Heart right ventricle (tissue), 16 donors: ENCODE data around the gene SPEG. TPM values are rescaled to one million over a fixed set of nuclear protein-coding genes. Genes with fewer than 3 reads are reported as not detected.

Source experiments
- ATAC-seq, 8 donors: fragments of 200-7000 bp; cut with Tn5 transposase; one replicate each; pipeline ENCODE4 v1.9.1; 2020; ENCODE audit warnings: mild to moderate bottlenecking in 8 of 8, moderate library complexity in 8 of 8, moderate number of reproducible peaks in 1 of 8
- DNase-seq, 2 donors: peaks; one replicate each; pipeline ENCODE4 v3.0.0-alpha.2; 2020
- H3K27ac ChIP-seq, 10 donors: fragments of 200-600 bp; sonication (generic) in 2 of 10; one replicate each; pipeline versions ENCODE4 v1.5.0 to v1.8.0; 2020 to 2022; ENCODE audit warnings: mild to moderate bottlenecking in 3 of 10
- H3K27me3 ChIP-seq, 7 donors: fragments of 200-600 bp; one replicate each; pipeline ENCODE4 v1.8.0; 2021 to 2022; ENCODE audit warnings: mild to moderate bottlenecking in 2 of 7
- H3K36me3 ChIP-seq, 9 donors: fragments of 200-600 bp; sonication (generic) in 1 of 9; one replicate each; pipeline versions ENCODE4 v1.5.0 to v1.8.0; 2020 to 2022; ENCODE audit warnings: mild to moderate bottlenecking in 2 of 9
- H3K4me1 ChIP-seq, 9 donors: fragments of 200-600 bp; sonication (generic) in 1 of 9; one replicate each; pipeline versions ENCODE4 v1.5.0 to v1.8.0; 2020 to 2022; ENCODE audit warnings: mild to moderate bottlenecking in 4 of 9
- H3K4me3 ChIP-seq, 10 donors: fragments of 200-600 bp; sonication (generic) in 2 of 10; one replicate each; pipeline versions ENCODE4 v1.5.0 to v1.8.0; 2020 to 2022; ENCODE audit warnings: mild to moderate bottlenecking in 7 of 10, moderate library complexity in 2 of 10
- H3K9me3 ChIP-seq, 11 donors: fragments of 200-600 bp in 10 of 11; sonication (generic) in 2 of 11; one replicate each; pipeline versions ENCODE4 v1.5.0 to v1.8.0; 2013 to 2022; ENCODE audit warnings: mild to moderate bottlenecking in 2 of 11, control low read depth in 1 of 11, moderate library complexity in 1 of 11
- WGBS, 2 donors: extraction: QIAGEN DNeasy Blood & Tissue Kit; methylation state at CpG; one replicate each; pipeline ENCODE4 v1.1.7; 2013; ENCODE audit warnings: inconsistent platforms in 1 of 2; 5-methylcytosine and 5-hydroxymethylcytosine counted together
- intact Hi-C, 10 donors: fragments of 100-400 bp; cut with DNase I; formaldehyde crosslinking; loops; one replicate each; pipeline versions ENCODE4 v1.11.1 to v1.14.2; 2022
- polyA plus RNA-seq, 2 donors: library from polyadenylated mRNA; stranded (reverse); fragments of 200-250 nt; gene quantifications; one replicate each; pipeline ENCODE4 v1.2.3, GENCODE V29; 2013
- total RNA-seq, 10 donors: library from RNA; stranded (reverse); fragmentation: NEBNext Ultra II Directional in 3 of 10; extraction: Animal tissue kit (Norgen Biotek cat#: 25700) in 3 of 10; gene quantifications; one replicate each; pipeline versions ENCODE4 v1.2.1 to v1.2.4, GENCODE V29; 2021 to 2023
- TF ChIP-seq, protein P1 (sequence below), 9 donors: fragments of 200-600 bp; sonication (generic) in 2 of 9; IDR thresholded peaks; one replicate each; pipeline versions ENCODE4 v1.5.0 to v1.8.0; 2021 to 2022; ENCODE audit warnings: antibody characterized with exemption in 9 of 9, mild to moderate bottlenecking in 5 of 9, moderate library complexity in 1 of 9
- donor health status: Arrhythmogenic right ventricular cardiomyopathy.
- donor health status: ischemic (EF 13 %, LVEDD 7.1; RV severe dilation, severe dysfunction).
- donor health status: healthy with polysubstance abuse.
- donor health status: DM: no; HTN: yes; CAD: no.
- donor health status: DM: no; HTN: no; CAD: no.
- donor health status: ischemic (EF 25% LVEDD 6.9; RV normal size, moderate dysfunction).
- donor health status: ischemic (EF 25% LVEDD 5.7; RV mildly dilated, moderate dysfunction).
- donor health status: healthy.
- donor health status: DM: yes; HTN: yes; CAD: no.
- donor health status: Ischemic cardiomyopathy.
- donor health status: ischemic (EF 35%, LVEDD 5.7; RV mildly dilated, moderate dysfunction).
- donor health status: nonischemic (EF 11% LVEDD 7.7; RV severe dilation, severe dysfunction).
- donor health status: DM: yes; HTN: yes; CAD: no.
- donor health status: PGD.
- donor health status: ischemic (EF 29% LVEDD 5.4; RV normal size, mild dysfunction).
- donor health status: nonischemic (EF 23%, LVEDD 6.1; RV moderate dilation, normal function).

SPEG gene
- total and polyA plus RNA-seq, 12 donors, result 62.9 to 151 (median 120) TPM

DNA sequence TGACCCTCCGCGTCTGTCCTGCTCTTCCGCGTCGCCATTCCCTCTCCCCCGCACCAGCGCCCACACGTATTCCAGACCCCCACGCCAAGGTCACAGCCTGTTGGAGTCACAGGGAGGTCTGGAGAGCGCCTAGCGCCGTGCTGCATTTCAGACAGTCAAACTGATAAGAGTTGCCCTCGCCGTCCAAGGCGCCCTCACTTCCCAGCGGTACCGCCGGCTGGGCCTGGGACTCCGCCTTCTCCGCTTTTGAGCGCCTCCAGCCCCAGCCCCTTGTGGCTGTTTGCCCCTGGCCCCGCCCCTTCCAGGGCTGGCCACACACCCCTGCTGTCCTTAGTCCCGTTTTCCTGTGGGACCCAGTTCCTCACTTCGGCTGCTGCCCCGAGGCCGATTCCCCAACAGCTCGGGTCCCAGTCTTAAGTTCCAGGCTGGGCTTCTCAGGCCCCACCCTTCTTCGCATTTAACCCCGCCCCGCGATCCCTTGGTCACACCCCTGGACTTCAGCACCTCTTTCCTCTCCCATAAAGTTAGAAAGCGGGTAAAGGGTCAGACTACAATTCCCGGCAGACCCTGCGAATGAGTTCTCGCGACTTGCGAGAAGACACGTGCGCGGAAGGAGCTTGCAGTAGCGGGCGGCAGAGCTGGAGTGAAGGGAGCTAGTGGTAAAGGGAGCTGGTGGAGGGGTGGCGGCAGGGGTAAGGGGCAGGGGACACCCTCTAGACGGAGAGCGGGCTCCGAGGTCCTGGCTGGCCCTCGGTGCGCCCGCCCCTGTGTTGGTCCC lies 63.8 kb downstream of the SPEG start, which contains the start of gene GMPPA:
Gene GMPPA, plus strand, starts transcription at position 612 of the 778 bp plus-strand sequence. CDS start 1,085 bp downstream, outside the sequence.
- peaks cover 19 to 50% (median 37%) of the 10 kb centered on the region in 9 donors for H3K4me1 ChIP-seq
- H3K4me3 ChIP-seq, result peak within 1 kb of the TSS; percentile 52 to 88 (median 75)
- peak; percentile 87 to 94 (median 90) for ATAC-seq
- WGBS, 2 donors, result 0% methylated on average over 49 of the region's 49 CpGs
- peak within 1 kb of the TSS; percentile 91 to 100 (median 96) for H3K27ac ChIP-seq
- H3K9me3 ChIP-seq, result no peaks in the 10 kb centered on the region
- intact Hi-C loops, result loop anchor here in 3 of 10 donors (1.0 to 5.0 kb wide), 4 partner anchors 34 to 111 kb away; partner anchors contain the start of genes CHPF (in 1 of the 3) and DNPEP (in 1 of the 3)
- H3K27me3 ChIP-seq, result peaks cover 0 to 43% (median 18%) of the 10 kb centered on the region in 7 donors
- TF ChIP-seq, protein P1, sequence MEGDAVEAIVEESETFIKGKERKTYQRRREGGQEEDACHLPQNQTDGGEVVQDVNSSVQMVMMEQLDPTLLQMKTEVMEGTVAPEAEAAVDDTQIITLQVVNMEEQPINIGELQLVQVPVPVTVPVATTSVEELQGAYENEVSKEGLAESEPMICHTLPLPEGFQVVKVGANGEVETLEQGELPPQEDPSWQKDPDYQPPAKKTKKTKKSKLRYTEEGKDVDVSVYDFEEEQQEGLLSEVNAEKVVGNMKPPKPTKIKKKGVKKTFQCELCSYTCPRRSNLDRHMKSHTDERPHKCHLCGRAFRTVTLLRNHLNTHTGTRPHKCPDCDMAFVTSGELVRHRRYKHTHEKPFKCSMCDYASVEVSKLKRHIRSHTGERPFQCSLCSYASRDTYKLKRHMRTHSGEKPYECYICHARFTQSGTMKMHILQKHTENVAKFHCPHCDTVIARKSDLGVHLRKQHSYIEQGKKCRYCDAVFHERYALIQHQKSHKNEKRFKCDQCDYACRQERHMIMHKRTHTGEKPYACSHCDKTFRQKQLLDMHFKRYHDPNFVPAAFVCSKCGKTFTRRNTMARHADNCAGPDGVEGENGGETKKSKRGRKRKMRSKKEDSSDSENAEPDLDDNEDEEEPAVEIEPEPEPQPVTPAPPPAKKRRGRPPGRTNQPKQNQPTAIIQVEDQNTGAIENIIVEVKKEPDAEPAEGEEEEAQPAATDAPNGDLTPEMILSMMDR (IDR thresholded peaks at IDR 0.05), result peak in 3 of 9 donors; percentile 15 to 29 (median 25)
- DNase-seq, result peak; percentile 94 to 97
- H3K36me3 ChIP-seq, result peaks cover 0 to 20% (median 2%) of the 10 kb centered on the region in 9 donors

DNA sequence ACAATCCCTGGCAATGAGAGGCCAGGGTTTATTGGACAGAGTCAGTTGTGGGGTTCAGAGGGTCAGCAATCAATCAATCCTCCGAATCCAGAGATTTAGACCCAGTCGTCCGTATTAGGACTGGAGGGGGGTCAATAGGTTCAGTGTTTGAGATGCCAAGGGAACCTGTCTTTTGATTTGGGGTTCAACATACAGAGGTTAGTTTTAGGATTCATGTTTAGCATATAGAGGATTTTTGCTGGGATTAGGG lies 64.3 kb downstream of the SPEG start:
- H3K27ac ChIP-seq, result peak overlapping the region; percentile 91 to 100 (median 96)
- peak overlapping the region; percentile 52 to 88 (median 75) for H3K4me3 ChIP-seq
- peaks cover 0 to 38% (median 18%) of the 10 kb centered on the region in 7 donors for H3K27me3 ChIP-seq
- TF ChIP-seq, protein P1 (IDR thresholded peaks at IDR 0.05), result no peak
- WGBS, 2 donors, result 0 to 1% methylated on average over 3 of the region's 3 CpGs
- intact Hi-C loops, result loop anchor here in 2 of 10 donors (5.0 kb wide), 2 partner anchors 33 to 112 kb away; partner anchors contain the start of gene DNPEP (in 1 of the 2)
- H3K36me3 ChIP-seq, result peaks cover 0 to 25% (median 7%) of the 10 kb centered on the region in 9 donors
- ATAC-seq (no peak), DNase-seq (no peak)
- H3K9me3 ChIP-seq, result no peaks in the 10 kb centered on the region
- peaks cover 19 to 50% (median 37%) of the 10 kb centered on the region in 9 donors for H3K4me1 ChIP-seq

DNA sequence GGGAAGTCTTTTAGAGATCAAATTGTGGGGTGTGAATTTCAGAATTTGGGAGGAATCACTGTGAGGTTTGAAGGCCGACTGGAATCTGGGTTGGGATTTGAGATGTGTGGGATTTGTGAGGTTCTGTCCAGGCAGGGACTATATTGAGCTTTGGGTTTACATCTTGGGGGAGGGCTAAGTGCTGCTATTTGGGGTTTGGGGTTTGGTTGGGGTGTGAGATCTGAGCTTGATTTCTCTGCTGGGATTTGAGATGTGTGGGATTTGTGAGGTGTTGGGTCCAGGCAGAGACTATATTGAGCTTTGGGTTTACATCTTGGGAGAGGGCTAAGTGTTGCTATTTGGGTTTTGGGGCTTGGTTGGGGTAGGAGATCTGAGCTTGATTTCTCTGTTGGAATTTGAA lies 64.9 kb downstream of the SPEG start:
- 73 to 77% methylated on average over 1 of the region's 1 CpG for WGBS, 2 donors
- TF ChIP-seq, protein P1 (IDR thresholded peaks at IDR 0.05), result no peak
- H3K27me3 ChIP-seq, result peaks cover 0 to 32% (median 17%) of the 10 kb centered on the region in 7 donors
- H3K27ac ChIP-seq, result peak overlapping the region in 2 of 10 donors; percentile 96 to 97
- peak overlapping the region in 8 of 10 donors; percentile 52 to 88 (median 78) for H3K4me3 ChIP-seq
- no peaks in the 10 kb centered on the region for H3K9me3 ChIP-seq
- peaks cover 19 to 50% (median 37%) of the 10 kb centered on the region in 9 donors for H3K4me1 ChIP-seq
- ATAC-seq (no peak), DNase-seq (no peak)
- intact Hi-C loops, result loop anchor here in 2 of 10 donors (5.0 kb wide), 2 partner anchors 33 to 112 kb away; partner anchors contain the start of gene DNPEP (in 1 of the 2)
- peaks cover 0 to 31% (median 13%) of the 10 kb centered on the region in 9 donors for H3K36me3 ChIP-seq

DNA sequence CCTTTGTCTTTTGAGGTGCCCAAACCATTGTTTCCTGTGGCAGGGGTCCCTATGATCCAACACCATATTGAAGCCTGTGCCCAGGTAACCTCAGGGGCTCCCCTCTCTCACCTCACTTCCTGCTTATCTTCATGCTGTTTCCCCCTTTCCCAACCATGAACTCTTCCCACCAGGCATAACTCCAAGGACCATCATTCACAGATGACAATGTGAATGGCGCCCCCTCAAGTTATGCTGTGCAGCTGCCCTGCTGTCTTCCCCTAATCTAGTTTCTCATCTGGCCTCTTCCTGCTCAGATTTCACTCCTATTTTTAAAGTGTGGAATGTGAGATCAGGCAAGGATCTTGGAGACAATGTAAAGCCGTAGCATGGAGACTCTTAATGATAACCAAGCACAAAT lies 65.5 kb downstream of the SPEG start:
- 90 to 92% methylated on average over 2 of the region's 2 CpGs for whole genome bisulfite sequencing, 2 donors
- DNase-seq (no peak), ATAC-seq (no peak)
- Histone ChIP-seq H3K4me1 (peaks cover 19 to 46% (median 36%) of the 10 kb centered on the region in 9 donors), H3K4me3 (no peak overlapping the region), H3K36me3 (peaks cover 0 to 37% (median 14%) of the 10 kb centered on the region in 9 donors), H3K9me3 (no peaks in the 10 kb centered on the region), H3K27me3 (peaks cover 0 to 27% (median 11%) of the 10 kb centered on the region in 7 donors), H3K27ac (no peak overlapping the region)
- intact Hi-C loops, result no loop called here
- TF ChIP-seq, protein P1 (IDR thresholded peaks at IDR 0.05), result no peak
